ENCODE measurements around the gene HSPBP1.

HSPBP1 gene

GRCh38 chr19:55216461-55217198, 63.3 kb downstream of the HSPBP1 start (continued):
- TF ChIP-seq ZSCAN18 (tag by site-specific recombination; IDR thresholded peaks at IDR 0.05): peak; percentile 98
- TF ChIP-seq PRDM10 (tag by site-specific recombination; IDR thresholded peaks at IDR 0.05): peak; percentile 86
- TF ChIP-seq ZNF529 (tag by site-specific recombination; IDR thresholded peaks at IDR 0.05; ENCODE audit: insufficient replicate concordance): no peak
- peak; percentile 48; the same call in 1 of the 2 replicates for TF ChIP-seq ZFP37 (tag by site-specific recombination; IDR thresholded peaks at IDR 0.05)
- TF ChIP-seq, protein P1, sequence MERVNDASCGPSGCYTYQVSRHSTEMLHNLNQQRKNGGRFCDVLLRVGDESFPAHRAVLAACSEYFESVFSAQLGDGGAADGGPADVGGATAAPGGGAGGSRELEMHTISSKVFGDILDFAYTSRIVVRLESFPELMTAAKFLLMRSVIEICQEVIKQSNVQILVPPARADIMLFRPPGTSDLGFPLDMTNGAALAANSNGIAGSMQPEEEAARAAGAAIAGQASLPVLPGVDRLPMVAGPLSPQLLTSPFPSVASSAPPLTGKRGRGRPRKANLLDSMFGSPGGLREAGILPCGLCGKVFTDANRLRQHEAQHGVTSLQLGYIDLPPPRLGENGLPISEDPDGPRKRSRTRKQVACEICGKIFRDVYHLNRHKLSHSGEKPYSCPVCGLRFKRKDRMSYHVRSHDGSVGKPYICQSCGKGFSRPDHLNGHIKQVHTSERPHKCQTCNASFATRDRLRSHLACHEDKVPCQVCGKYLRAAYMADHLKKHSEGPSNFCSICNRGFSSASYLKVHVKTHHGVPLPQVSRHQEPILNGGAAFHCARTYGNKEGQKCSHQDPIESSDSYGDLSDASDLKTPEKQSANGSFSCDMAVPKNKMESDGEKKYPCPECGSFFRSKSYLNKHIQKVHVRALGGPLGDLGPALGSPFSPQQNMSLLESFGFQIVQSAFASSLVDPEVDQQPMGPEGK (tag by site-specific recombination; IDR thresholded peaks at IDR 0.05): peak; percentile 72
- TF ChIP-seq ZEB2 (tag by site-specific recombination; IDR thresholded peaks at IDR 0.05): peak; percentile 93
- peak; percentile 43; the same call in 1 of the 2 replicates for TF ChIP-seq ZNF518A (tag by site-specific recombination; conservative IDR thresholded peaks at IDR 0.05; ENCODE audit: low read depth)
- TF ChIP-seq ZNF366 (tag by site-specific recombination; conservative IDR thresholded peaks at IDR 0.05): peak; percentile 81
- TF ChIP-seq ZNF747 (tag by site-specific recombination; IDR thresholded peaks at IDR 0.05): no peak
- TF ChIP-seq ZNF544 (tag by site-specific recombination; IDR thresholded peaks at IDR 0.05): no peak
- TF ChIP-seq ZNF521 (tag by site-specific recombination; IDR thresholded peaks at IDR 0.05): no peak
- no peak for TF ChIP-seq ZNF677 (tag by site-specific recombination; IDR thresholded peaks at IDR 0.05)
- no peak for TF ChIP-seq ZNF112 (tag by site-specific recombination; IDR thresholded peaks at IDR 0.05)
- TF ChIP-seq ZNF664 (tag by site-specific recombination; IDR thresholded peaks at IDR 0.05): no peak
- TF ChIP-seq ZNF623 (tag by site-specific recombination; IDR thresholded peaks at IDR 0.05): peak; percentile 40
- no peak for TF ChIP-seq ZNF624 (tag by site-specific recombination; IDR thresholded peaks at IDR 0.05)
- no peak for TF ChIP-seq ZNF132 (tag by site-specific recombination; IDR thresholded peaks at IDR 0.05; ENCODE audit: borderline replicate concordance)
- peak; percentile 82 for TF ChIP-seq ZBTB7A (tag by site-specific recombination; IDR thresholded peaks at IDR 0.05; ENCODE audit: low read depth)
- TF ChIP-seq MYNN (tag by site-specific recombination; IDR thresholded peaks at IDR 0.05; ENCODE audit: borderline replicate concordance): no peak
- no peak for TF ChIP-seq ZNF426 (tag by site-specific recombination; IDR thresholded peaks at IDR 0.05)
- TF ChIP-seq ZFHX2 (tag by site-specific recombination; conservative IDR thresholded peaks at IDR 0.05): peak; percentile 82
- TF ChIP-seq ZNF354C (tag by site-specific recombination; IDR thresholded peaks at IDR 0.05; ENCODE audit: borderline replicate concordance, low read depth): no peak
- TF ChIP-seq ZNF514 (tag by site-specific recombination; IDR thresholded peaks at IDR 0.05): no peak

All from HEK293 (cell line).